NCI-H82 treated with DMSO at 0.1 percent for 48 hours (cell line): ENCODE results near the gene GRN.
A peak's percentile ranks its signal among the peaks of the same experiment; 100 is the strongest.

Experiments used
- DNase-seq: peaks from one replicate; lab custom pipeline; 2025; ENCODE audit not compliant: unreplicated experiment; lab: John Stamatoyannopoulos, UW

GRN gene

DNA sequence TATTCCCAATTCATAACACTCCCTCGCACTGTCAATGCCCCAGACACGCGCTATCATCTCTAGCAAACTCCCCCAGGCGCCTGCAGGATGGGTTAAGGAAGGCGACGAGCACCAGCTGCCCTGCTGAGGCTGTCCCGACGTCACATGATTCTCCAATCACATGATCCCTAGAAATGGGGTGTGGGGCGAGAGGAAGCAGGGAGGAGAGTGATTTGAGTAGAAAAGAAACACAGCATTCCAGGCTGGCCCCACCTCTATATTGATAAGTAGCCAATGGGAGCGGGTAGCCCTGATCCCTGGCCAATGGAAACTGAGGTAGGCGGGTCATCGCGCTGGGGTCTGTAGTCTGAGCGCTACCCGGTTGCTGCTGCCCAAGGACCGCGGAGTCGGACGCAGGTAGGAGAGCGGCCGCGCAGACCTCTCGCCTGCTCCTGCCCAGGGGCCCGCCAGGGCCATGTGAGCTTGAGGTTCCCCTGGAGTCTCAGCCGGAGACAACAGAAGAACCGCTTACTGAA is at the start of gene GRN:
Gene GRN (plus strand): TSS at position 364 of the 515 bp plus-strand sequence. CDS start 3,863 bp downstream, outside the sequence.
- peak; percentile 99 for DNase-seq

GRCh38 chr17:44297975-44298374 is 47.1 kb upstream of the GRN start:
- DNase-seq = no peak

DNA sequence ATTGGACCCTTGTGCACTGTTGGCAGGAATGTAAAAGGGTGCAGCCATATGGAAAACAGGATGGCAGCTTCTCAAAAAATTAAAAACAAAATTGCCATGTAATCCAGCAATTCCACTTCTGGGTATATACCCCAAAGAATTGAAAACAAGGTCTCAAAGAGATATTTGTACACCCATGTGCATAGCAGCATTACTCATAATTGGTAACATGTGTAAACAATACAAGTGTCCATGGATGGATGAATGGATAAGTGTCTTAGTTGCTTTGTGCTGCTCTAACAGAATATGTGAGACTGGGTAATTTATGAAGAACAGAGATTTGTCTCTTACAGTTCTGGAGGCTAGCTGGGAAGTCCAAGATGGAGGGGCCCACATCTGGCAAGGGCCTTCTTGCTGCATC is 40.5 kb upstream of the GRN start:
- DNase-seq = no peak

- DNase-seq = no peak
Measured at GRCh38 chr17:44307387-44308186, 37.5 kb upstream of the GRN start.

- peak; percentile 89 for DNase-seq
Measured at GRCh38 chr17:44308320-44308818, 36.7 kb upstream of the GRN start, which contains the start of gene RUNDC3A. Gene RUNDC3A (plus strand): TSS chr17:44308601. CDS start chr17:44308833, 232 bp downstream.

DNA sequence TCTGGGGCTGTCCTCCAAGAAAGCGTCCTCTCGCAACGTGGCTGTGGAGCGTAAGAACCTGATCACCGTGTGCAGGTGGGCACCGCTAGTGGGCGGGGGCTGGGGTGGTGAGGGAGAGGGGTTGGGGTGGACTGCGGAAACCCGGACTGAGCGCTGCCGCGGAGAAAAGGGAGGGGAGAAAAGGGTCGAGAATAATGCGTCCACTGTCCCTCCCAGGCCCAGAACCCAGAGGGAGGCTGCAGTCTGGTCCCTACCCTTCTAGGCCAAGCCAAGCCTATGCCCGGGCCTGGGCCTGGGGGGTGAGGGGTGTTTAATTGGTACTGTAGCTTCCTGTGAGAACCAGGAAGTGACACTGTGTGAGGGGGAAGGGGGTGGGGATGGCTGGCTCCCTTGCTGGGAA is 36.2 kb upstream of the GRN start:
- no peak for DNase-seq

DNA sequence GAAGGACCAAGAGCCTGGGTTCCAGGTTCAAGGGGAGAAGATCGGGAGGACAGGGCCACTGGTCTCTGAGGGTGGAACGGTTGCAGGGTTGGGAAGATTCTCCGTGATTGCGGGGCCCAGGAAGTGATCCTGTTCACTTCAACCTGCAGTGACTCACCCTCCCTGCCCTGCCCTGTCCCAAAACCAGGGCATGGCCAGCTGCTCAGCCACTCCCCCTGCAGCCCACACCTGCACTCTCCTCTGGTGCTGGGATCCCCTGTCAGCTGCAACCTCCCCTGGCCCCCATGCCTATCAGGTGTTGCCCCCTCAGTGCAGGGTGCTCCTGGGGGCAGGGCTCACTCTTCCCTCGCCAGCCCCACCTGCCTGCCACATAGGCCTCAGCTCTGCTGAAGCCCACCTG is 35.6 kb upstream of the GRN start:
- DNase-seq = no peak

- DNase-seq = no peak
Measured at GRCh38 chr17:44310188-44310587, 34.9 kb upstream of the GRN start.

GRCh38 chr17:44310609-44311376 is 34.3 kb upstream of the GRN start:
- DNase-seq = no peak

- DNase-seq = no peak
Measured at GRCh38 chr17:44311562-44312181, 33.4 kb upstream of the GRN start.

DNA sequence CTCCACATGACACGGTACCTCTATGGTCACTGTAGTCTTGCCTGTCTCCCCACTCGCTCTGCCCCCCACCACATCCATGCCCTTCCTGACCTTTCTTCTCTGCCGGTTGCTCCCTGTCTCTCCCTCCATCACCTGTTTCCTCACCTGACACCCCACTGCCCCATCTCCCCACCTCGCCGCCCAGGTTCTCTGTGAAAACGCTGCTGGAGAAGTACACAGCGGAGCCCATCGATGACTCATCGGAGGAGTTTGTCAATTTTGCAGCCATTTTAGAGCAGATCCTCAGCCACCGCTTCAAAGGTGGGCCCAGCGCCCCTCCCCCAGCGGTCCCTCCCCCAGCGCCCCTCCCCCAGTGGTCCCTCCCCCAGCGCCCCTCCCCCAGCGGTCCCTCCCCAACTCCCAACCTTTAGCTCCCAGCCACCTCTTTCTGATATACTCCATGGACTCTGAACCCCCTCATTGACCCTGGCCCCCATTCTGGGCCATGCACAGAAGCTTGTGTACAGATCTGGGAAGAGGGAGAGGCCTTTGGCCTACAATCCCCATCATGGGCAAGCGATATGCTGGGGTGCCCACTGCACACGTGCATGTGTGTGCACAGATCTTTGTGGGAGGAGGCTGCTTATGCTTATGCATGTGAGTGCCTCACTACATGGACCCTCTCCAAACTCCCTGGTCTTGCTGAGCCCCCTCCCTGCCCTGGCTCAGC is 32.6 kb upstream of the GRN start:
- no peak for DNase-seq

DNA sequence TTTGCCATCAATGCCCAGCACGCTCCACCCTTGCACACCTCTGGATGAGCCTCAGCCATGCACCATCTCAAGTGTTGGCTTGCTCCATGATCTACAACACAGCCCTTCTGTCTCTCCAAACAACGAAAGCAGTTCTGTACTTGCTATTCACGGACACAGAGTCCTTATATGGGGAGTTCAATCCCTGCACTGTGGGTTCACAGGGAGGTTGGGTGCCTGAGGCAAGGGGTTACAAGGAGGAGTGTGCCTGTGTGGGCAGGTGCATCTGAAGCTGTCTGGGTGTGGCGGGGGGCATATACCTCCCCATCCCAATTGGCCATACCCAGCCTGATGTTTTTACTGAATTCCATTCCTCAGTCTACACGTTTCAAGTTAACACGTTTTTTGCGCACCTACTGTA is 31.1 kb upstream of the GRN start:
- DNase-seq = no peak

DNA sequence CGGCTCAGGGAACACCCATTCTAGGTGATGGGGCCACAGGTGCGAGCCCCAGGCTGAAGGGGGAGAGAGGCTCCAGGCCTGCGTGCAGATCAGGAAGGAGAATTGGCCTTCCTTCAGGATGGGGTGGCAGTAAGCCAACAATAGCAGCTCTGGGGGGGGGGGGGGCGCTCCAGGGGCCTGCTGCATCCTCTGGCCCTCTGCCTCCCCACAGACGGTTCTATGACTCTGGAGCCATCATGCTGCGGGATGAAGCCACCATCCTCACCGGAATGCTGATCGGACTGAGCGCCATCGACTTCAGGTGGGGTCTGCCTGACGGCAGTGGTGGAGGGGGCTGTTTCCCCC is 30.6 kb upstream of the GRN start:
- DNase-seq = no peak

- DNase-seq = no peak
Measured at GRCh38 chr17:44314869-44315661, 30.0 kb upstream of the GRN start.

- DNase-seq = no peak
Measured at GRCh38 chr17:44315760-44316731, 29.1 kb upstream of the GRN start.

GRCh38 chr17:44317545-44317944 is 27.6 kb upstream of the GRN start:
- no peak for DNase-seq

GRCh38 chr17:44318077-44318892 is 26.8 kb upstream of the GRN start:
- no peak for DNase-seq

GRCh38 chr17:44320066-44320465 is 25.0 kb upstream of the GRN start:
- no peak for DNase-seq
